Measurements from ENCODE around the gene TLE1. TPM values are rescaled to one million over a fixed set of nuclear protein-coding genes. Genes with fewer than 3 reads are reported as not detected.

Gene TLE1
- total RNA-seq, 1 experiment from 2014 or later = 79.3 TPM

- H3K9ac ChIP-seq (ENCODE audit: extremely low read depth, insufficient read length, low read length) = no peak overlapping the region
- H2AK5ac ChIP-seq (ENCODE audit: insufficient read length, low read length) = no peak overlapping the region
- no peak overlapping the region for H2BK15ac ChIP-seq (ENCODE audit: low read depth, low read length)
- Mint-ChIP-seq H3K9me3 (no peaks in the 10 kb centered on the region), H3K36me3 (ENCODE audit: insufficient read depth in 1 of 3, low read depth in 3 of 3) (peaks cover 30 to 49% (median 47%) of the 10 kb centered on the region in 3 experiments; a peak in 6 of 7 replicates), H3K4me1 (peaks cover 42 to 47% of the 10 kb centered on the region in 2 experiments), H3K27ac (peak overlapping the region in 1 of 3 experiments; percentile 71; a peak in 2 of 7 replicates), H3K4me3 (no peak overlapping the region), H3K27me3 (ENCODE audit: low read depth) (no peaks in the 10 kb centered on the region)
- H4K91ac ChIP-seq (ENCODE audit: insufficient read length, low read depth, low read length) = no peak overlapping the region
- no peak overlapping the region for H2BK12ac ChIP-seq (ENCODE audit: insufficient read length, low read depth, low read length)
- H3K56ac ChIP-seq (ENCODE audit: insufficient read length, low read depth, low read length) = no peak overlapping the region
- H4K20me1 ChIP-seq (ENCODE audit: control insufficient read depth, insufficient read depth, insufficient read length) = no peaks in the 10 kb centered on the region
- H3K14ac ChIP-seq (ENCODE audit: insufficient read depth, low read length) = no peak overlapping the region
- H3T11ph ChIP-seq (ENCODE audit: low read length) = no peak overlapping the region
- no peak overlapping the region for H3K23ac ChIP-seq (ENCODE audit: insufficient read length, low read depth, low read length)
- no peak overlapping the region for H2AFZ ChIP-seq (ENCODE audit: low read length)
- no peak overlapping the region for H2BK20ac ChIP-seq (ENCODE audit: low read depth, low read length, poor library complexity, severe bottlenecking)
- TF ChIP-seq CTCF (conservative IDR thresholded peaks at IDR 0.05) = no peak
- no peaks in the 10 kb centered on the region for H3K79me1 ChIP-seq (ENCODE audit: insufficient read depth, low read depth, low read length, poor library complexity, severe bottlenecking)
- H4K8ac ChIP-seq (replicated peaks; ENCODE audit: insufficient read length, low read depth, low read length) = no peak overlapping the region
- H3K4me2 ChIP-seq (ENCODE audit: insufficient read depth, insufficient read length, low read length) = no peak overlapping the region
- no peak overlapping the region for H3K4ac ChIP-seq (ENCODE audit: low read depth, low read length)
- H3K27ac ChIP-seq (ENCODE audit: insufficient read length, low read depth, low read length) = no peak overlapping the region
- H4K5ac ChIP-seq (ENCODE audit: insufficient read length, low read depth, low read length) = no peak overlapping the region
- H3K4me1 ChIP-seq (ENCODE audit: insufficient read depth, low read length) = peaks cover 14% of the 10 kb centered on the region; the same call in 1 of the 2 replicates
- H2BK5ac ChIP-seq (ENCODE audit: insufficient read length, low read length) = no peak overlapping the region
- H3K23me2 ChIP-seq (ENCODE audit: insufficient read length, low read depth, low read length, poor library complexity, severe bottlenecking) = no peaks in the 10 kb centered on the region
- H3K27me3 ChIP-seq (ENCODE audit: insufficient read depth, low read length) = no peaks in the 10 kb centered on the region
- H3K9me3 ChIP-seq (ENCODE audit: control insufficient read depth, low read depth, low read length) = no peaks in the 10 kb centered on the region
- H3K79me2 ChIP-seq (ENCODE audit: insufficient read depth, low read length) = no peaks in the 10 kb centered on the region; the same call in 1 of the 2 replicates
- H3K18ac ChIP-seq (ENCODE audit: insufficient read length, low read depth, low read length) = no peak overlapping the region
- H2BK120ac ChIP-seq (ENCODE audit: low read depth, low read length, poor library complexity, severe bottlenecking) = no peak overlapping the region
- WGBS (ENCODE audit: extremely low coverage, insufficient read length, low lambda C conversion rate) = no CpG with 5 or more reads among the region's 5 CpGs
- DNase-seq = no peak
Observed at GRCh38 chr9:81620002-81620390, 69.4 kb downstream of the TLE1 start.
